ENCODE measurements around the gene NRIP1. TPM values are rescaled to one million over a fixed set of nuclear protein-coding genes. Genes with fewer than 3 reads are reported as not detected.

The NRIP1 gene
- total and polyA plus RNA-seq, 10 of the 15 experiments (the other 5 are each of a cell fraction or from before 2014, with no cell fraction given): 2.9 to 26.1 (median 9.3) TPM

DNA sequence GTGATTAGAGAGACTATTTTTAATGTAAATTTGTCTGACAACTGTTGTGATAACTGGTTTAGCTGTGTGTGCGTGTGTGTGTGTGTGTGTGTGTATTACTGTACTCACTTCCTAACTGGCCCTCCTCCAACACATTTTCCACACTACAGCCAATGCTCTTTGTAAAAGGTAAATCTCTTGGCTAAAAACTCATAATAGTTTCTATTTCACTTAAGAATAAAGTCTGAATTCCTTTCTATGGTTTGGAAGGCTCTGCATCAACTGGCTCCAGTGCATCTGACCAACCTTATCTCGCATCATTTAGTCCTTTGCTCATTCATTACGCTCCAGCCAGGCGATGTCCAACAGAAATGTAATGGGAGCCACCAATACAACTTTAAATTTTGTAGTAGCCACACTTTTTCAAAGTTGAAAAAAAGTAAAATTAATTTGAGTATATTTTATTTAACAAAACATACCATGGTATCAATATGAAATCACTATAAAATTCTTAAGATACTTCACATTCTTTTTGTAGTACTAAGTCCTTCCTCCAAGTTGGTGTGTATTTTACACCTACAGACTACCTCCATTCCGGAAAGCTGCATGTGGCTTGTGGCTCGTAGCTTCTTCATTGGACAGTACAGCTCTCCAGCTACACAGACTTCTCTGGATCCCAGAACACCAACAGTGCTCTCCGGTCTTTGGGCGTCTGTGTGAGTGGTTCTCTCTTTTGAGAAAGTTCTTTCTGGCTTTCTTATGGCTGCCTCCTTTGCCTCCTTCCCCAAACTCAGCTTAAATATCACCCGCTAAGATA, 68.9 kb downstream of the NRIP1 start:
- Histone ChIP-seq H3K79me2 (ENCODE audit: control insufficient read depth, insufficient read depth, low read length) (peaks cover 3% of the 10 kb centered on the region), H3K9ac (ENCODE audit: control insufficient read depth, insufficient read depth, low read length) (no peak overlapping the region), H4K20me1 (ENCODE audit: control insufficient read depth, insufficient read depth) (no peaks in the 10 kb centered on the region; the same call in 1 of the 2 replicates), H2AFZ (ENCODE audit: control insufficient read depth, low read depth, low read length) (no peak overlapping the region), H3K4me2 (ENCODE audit: control insufficient read depth, insufficient read depth) (no peak overlapping the region), H3K27me3 (replicated peaks in 1 of 2; ENCODE audit: control insufficient read depth in 2 of 2, insufficient read depth in 2 of 2, low read length in 1 of 2) (no peaks in the 10 kb centered on the region), H3K36me3 (ENCODE audit: control insufficient read depth in 2 of 2, insufficient read depth in 2 of 2, low read length in 1 of 2) (peaks cover 0 to 5% of the 10 kb centered on the region in 2 experiments; a peak in 1 of 4 replicates), H3K27ac (ENCODE audit: control insufficient read depth, insufficient read depth) (no peak overlapping the region), H3K9me3 (replicated peaks; ENCODE audit: control insufficient read depth, insufficient read depth, low read length) (no peaks in the 10 kb centered on the region), H3K4me3 (no peak overlapping the region), H3K4me1 (ENCODE audit: control insufficient read depth, insufficient read depth, low read length) (peaks cover 2% of the 10 kb centered on the region; the same call in 1 of the 2 replicates)
- 49% methylated on average over 9 of the region's 9 CpGs for WGBS (ENCODE audit: insufficient coverage, insufficient replicate concordance, low lambda C conversion rate, missing lambda C conversion rate)
- no peak for FAIRE-seq
- ChIA-PET RAD21 (ENCODE audit: unreplicated experiment) (no interaction called here), CTCF (interaction anchor here (1.1 kb wide), 1 partner anchor 14 kb away, joined by 3 read pairs; no protein-coding TSS in a partner anchor), SMC1A (ENCODE audit: uncharacterized antibody, unreplicated experiment) (interaction anchor here (1.8 kb wide), 1 partner anchor 13 kb away, joined by 5 read pairs; no protein-coding TSS in a partner anchor), POLR2A (no interaction called here)
- TF ChIP-seq MYC (IDR thresholded peaks at IDR 0.05; ENCODE audit: insufficient read depth, insufficient read length, insufficient replicate concordance, low read length, severe bottlenecking) (no peak), CREB1 (IDR thresholded peaks at IDR 0.05; ENCODE audit: low read depth) (no peak), CHD1 (IDR thresholded peaks at IDR 0.05; ENCODE audit: low read depth, low read length) (no peak), JUND (IDR thresholded peaks at IDR 0.05; ENCODE audit: low read depth, low read length) (no peak), BRCA1 (IDR thresholded peaks at IDR 0.05; ENCODE audit: low read depth, low read length) (no peak), PML (IDR thresholded peaks at IDR 0.05; ENCODE audit: low read length) (no peak), BHLHE40 (IDR thresholded peaks at IDR 0.05; ENCODE audit: borderline replicate concordance in 1 of 2, low read depth in 2 of 2, low read length in 1 of 2) (no peak), E2F4 (IDR thresholded peaks at IDR 0.05; ENCODE audit: low read depth, low read length) (no peak), RELB (IDR thresholded peaks at IDR 0.05; ENCODE audit: low read depth) (no peak), NR2C1 (IDR thresholded peaks at IDR 0.05) (no peak)
- TF ChIP-seq, protein P1, sequence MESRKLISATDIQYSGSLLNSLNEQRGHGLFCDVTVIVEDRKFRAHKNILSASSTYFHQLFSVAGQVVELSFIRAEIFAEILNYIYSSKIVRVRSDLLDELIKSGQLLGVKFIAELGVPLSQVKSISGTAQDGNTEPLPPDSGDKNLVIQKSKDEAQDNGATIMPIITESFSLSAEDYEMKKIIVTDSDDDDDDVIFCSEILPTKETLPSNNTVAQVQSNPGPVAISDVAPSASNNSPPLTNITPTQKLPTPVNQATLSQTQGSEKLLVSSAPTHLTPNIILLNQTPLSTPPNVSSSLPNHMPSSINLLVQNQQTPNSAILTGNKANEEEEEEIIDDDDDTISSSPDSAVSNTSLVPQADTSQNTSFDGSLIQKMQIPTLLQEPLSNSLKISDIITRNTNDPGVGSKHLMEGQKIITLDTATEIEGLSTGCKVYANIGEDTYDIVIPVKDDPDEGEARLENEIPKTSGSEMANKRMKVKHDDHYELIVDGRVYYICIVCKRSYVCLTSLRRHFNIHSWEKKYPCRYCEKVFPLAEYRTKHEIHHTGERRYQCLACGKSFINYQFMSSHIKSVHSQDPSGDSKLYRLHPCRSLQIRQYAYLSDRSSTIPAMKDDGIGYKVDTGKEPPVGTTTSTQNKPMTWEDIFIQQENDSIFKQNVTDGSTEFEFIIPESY (IDR thresholded peaks at IDR 0.05): no peak
- TF ChIP-seq, protein P2, sequence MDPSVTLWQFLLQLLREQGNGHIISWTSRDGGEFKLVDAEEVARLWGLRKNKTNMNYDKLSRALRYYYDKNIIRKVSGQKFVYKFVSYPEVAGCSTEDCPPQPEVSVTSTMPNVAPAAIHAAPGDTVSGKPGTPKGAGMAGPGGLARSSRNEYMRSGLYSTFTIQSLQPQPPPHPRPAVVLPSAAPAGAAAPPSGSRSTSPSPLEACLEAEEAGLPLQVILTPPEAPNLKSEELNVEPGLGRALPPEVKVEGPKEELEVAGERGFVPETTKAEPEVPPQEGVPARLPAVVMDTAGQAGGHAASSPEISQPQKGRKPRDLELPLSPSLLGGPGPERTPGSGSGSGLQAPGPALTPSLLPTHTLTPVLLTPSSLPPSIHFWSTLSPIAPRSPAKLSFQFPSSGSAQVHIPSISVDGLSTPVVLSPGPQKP (IDR thresholded peaks at IDR 0.05; ENCODE audit: low read depth, low read length): no peak
- BruUV-seq (replicated peaks): no TSS peak
- no peak for ATAC-seq
- in situ Hi-C loops (cut with MboI): no loop called here
- intact Hi-C loops (cut with micrococcal nuclease; ENCODE audit: unreplicated experiment): no loop called here
- no peak for DNase-seq (ENCODE audit: low read depth, low spot score)

Data from GM12878 (cell line).